Naive B cell (primary cell): ENCODE data around the gene SCGB1C1. TPM values are rescaled to one million over a fixed set of nuclear protein-coding genes. Genes with fewer than 3 reads are reported as not detected.
A peak's percentile ranks its signal among the peaks of the same experiment; 100 is the strongest.
"Not testable (repeated sequence)": the region's sequence is repeated elsewhere in the genome, so short reads cannot be mapped to it uniquely, and the experiment has no call there.

ENCODE experiments used
- ATAC-seq, 2 donors: fragments of 150-1000 bp; cut with Tn5 transposase; 2 replicates each; pipeline ENCODE4 v1.10.0; 2021; ENCODE audit warnings: low read depth in 2 of 2, mild to moderate bottlenecking in 2 of 2, moderate library complexity in 2 of 2
- DNase-seq: peaks from one replicate; pipeline ENCODE4 v3.0.0; 2022
- H3K27ac Mint-ChIP-seq, 6 donors: one replicate each; pipeline ENCODE4 v1.8.0; 2020 to 2022; ENCODE audit warnings: mild to moderate bottlenecking in 6 of 6, mixed read lengths in 6 of 6, moderate library complexity in 5 of 6, inconsistent platforms in 2 of 6
- H3K27me3 Mint-ChIP-seq, 3 donors: one replicate each; pipeline ENCODE4 v1.8.0; 2021 to 2022; ENCODE audit warnings: mixed read lengths in 3 of 3, mild to moderate bottlenecking in 1 of 3
- H3K36me3 Mint-ChIP-seq, 2 donors: one replicate each; pipeline ENCODE4 v1.8.0; 2020 to 2022; ENCODE audit warnings: mixed read lengths in 2 of 2, inconsistent platforms in 1 of 2, mild to moderate bottlenecking in 1 of 2
- H3K4me1 Mint-ChIP-seq, 3 donors: one replicate each; pipeline ENCODE4 v1.8.0; 2020 to 2022; ENCODE audit warnings: mixed read lengths in 3 of 3, inconsistent platforms in 1 of 3, mild to moderate bottlenecking in 1 of 3, moderate library complexity in 1 of 3
- H3K4me3 Mint-ChIP-seq, 8 donors: one replicate each; pipeline ENCODE4 v1.8.0; 2020 to 2022; ENCODE audit warnings: mild to moderate bottlenecking in 8 of 8, mixed read lengths in 8 of 8, moderate library complexity in 8 of 8, inconsistent platforms in 2 of 8
- H3K9me3 Mint-ChIP-seq, 7 donors: one replicate each; pipeline ENCODE4 v1.8.0; 2020 to 2022; ENCODE audit warnings: mixed read lengths in 7 of 7, mild to moderate bottlenecking in 5 of 7, inconsistent platforms in 2 of 7, moderate library complexity in 1 of 7
- polyA plus RNA-seq, 6 donors: library from polyadenylated mRNA; unstranded; fragments of 300-500 nt; fragmentation: Illumina TruSeq; gene quantifications; one replicate each; pipeline ENCODE4 v1.2.3, GENCODE V29; 2021; ENCODE audit warnings: low read depth in 6 of 6

SCGB1C1 gene
- 1 to 10 TPM in 2 of 6 donors, not detected in 4; 1.9 to 2.1 TPM for polyA plus RNA-seq

DNA sequence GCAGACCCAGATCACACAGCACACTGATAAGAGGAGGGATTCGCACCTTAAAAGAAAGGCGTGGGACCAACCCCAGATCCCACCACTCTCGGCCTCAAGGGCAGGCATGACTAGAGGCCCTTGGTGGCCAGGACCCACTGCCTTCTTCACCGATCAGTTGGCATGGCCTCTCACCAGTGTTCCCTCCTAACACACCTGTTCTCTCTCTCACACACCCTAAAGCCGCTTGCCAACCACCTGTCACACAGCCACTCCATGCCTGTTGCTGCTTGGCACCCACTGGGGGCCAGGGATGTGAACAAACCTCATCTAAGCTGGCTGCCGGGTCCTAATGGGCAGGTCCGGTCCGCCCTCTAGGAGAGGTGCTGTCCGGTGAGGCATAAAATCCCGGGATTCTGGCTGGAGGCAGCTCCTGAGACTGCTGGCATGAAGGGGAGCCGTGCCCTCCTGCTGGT lies at the start of gene SCGB1C1:
TSS of gene SCGB1C1 (plus strand) at position 405 of the 455 bp plus-strand sequence. CDS start at position 427, 22 bp downstream.
- not testable (repeated sequence) for ATAC-seq, DNase-seq, H3K27me3 Mint-ChIP-seq, H3K9me3 Mint-ChIP-seq, H3K36me3 Mint-ChIP-seq, H3K4me1 Mint-ChIP-seq, H3K4me3 Mint-ChIP-seq
- H3K27ac Mint-ChIP-seq = peak within 1 kb of the TSS in 1 of 6 donors; percentile 85

DNA sequence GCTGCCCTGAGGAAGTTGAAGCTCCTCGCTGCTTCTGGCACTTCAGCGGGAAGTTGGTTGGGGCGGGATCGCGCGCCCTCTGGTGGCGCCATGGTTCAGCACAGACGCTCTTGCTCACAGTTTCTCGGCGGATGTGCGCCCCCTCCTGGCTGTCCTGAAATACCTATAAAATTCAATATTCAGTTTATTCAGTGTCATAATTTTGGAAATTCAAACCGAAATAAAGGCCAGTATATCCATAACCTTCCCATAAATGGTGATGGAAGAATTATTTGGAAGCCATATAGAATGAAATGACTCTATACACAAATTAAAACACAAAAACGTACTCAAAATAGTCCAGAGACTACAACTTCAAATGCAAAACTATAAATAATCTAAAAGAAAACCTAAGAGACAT lies 12.6 kb upstream of the SCGB1C1 start:
- not testable (repeated sequence) for DNase-seq, H3K27me3 Mint-ChIP-seq, H3K4me3 Mint-ChIP-seq, H3K9me3 Mint-ChIP-seq, ATAC-seq, H3K4me1 Mint-ChIP-seq, H3K36me3 Mint-ChIP-seq, H3K27ac Mint-ChIP-seq

DNA sequence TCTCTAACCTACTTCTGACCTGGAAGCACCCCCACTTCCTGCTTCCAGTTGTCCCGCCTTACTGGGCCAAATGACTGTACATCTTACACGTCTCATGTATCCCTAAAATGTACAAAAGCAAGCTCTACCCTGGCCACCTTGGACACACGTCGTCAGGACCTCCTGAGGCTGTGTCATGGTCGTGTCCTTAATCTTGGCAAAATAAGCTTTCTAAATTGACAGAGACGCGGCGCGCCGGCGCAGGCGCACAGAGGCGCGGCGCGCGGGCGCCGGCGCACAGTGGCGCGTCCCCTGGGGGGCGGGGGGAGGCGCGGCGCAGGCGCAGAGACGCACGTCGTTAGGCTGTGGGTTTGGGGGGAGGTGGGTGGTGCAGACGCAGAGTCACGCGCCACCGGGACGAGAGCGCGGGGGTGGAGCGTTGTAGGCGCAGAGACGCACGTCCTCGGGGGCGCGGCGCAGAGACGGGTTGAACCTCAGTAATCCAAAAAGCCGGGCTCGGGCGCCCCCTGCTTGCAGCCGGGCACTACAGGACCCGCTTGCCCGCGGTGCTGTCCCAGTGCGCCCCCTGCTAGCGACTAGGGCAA lies 3.6 kb upstream of the SCGB1C1 start:
- not testable (repeated sequence) for H3K27me3 Mint-ChIP-seq, H3K4me1 Mint-ChIP-seq, H3K27ac Mint-ChIP-seq, H3K4me3 Mint-ChIP-seq, H3K9me3 Mint-ChIP-seq, DNase-seq, H3K36me3 Mint-ChIP-seq
- ATAC-seq = peak in 1 of 2 donors; percentile 7

DNA sequence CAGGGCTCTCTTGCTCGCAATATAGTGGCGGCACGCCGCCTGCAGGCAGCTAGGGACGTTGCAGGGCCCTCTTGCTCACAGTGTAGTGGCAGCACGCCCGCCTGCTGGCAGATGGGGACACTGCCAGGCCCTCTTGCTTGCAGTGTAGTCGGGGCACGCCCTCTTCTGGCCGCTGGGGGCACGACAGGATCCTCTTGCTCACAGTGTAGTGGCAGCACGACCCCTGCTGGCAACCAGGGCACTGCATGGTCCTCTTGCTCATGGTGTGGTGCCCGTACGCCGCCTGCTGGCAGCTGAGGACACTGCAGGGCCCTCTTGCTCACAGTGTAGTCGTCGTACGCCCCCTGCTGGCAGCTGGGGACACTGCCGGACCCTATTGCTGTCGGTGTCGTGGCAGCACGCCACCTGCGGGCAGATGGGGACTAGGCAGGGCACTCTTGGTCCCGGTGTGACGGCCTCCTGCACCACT lies 3.0 kb upstream of the SCGB1C1 start:
- not testable (repeated sequence) for H3K36me3 Mint-ChIP-seq, DNase-seq, H3K4me1 Mint-ChIP-seq, H3K27me3 Mint-ChIP-seq, H3K27ac Mint-ChIP-seq, H3K4me3 Mint-ChIP-seq, H3K9me3 Mint-ChIP-seq
- ATAC-seq = peak; percentile 56 to 60

DNA sequence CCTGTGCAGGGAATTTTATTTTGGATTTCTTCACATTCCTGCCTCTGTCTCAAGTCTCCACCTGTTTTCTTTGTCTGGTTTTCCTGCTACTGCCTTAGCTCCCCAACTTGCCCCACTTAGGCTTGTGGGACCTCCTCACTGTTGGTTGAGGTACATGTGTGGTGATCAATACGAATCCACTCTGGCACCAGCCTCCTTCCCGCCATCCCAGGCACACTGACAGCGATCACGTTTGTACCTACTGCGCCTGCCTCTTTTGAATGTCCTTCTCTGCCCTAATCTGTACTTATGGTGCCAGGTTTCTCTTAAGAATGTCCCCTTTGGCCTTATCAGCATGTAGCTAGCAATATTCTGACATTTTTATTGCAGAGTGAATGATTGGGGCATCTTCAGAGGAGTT lies 2.3 kb upstream of the SCGB1C1 start:
- H3K9me3 Mint-ChIP-seq, H3K4me3 Mint-ChIP-seq, H3K36me3 Mint-ChIP-seq, H3K4me1 Mint-ChIP-seq, H3K27me3 Mint-ChIP-seq, DNase-seq, ATAC-seq: not testable (repeated sequence)
- H3K27ac Mint-ChIP-seq = peak overlapping the region in 1 of 6 donors; percentile 69

DNA sequence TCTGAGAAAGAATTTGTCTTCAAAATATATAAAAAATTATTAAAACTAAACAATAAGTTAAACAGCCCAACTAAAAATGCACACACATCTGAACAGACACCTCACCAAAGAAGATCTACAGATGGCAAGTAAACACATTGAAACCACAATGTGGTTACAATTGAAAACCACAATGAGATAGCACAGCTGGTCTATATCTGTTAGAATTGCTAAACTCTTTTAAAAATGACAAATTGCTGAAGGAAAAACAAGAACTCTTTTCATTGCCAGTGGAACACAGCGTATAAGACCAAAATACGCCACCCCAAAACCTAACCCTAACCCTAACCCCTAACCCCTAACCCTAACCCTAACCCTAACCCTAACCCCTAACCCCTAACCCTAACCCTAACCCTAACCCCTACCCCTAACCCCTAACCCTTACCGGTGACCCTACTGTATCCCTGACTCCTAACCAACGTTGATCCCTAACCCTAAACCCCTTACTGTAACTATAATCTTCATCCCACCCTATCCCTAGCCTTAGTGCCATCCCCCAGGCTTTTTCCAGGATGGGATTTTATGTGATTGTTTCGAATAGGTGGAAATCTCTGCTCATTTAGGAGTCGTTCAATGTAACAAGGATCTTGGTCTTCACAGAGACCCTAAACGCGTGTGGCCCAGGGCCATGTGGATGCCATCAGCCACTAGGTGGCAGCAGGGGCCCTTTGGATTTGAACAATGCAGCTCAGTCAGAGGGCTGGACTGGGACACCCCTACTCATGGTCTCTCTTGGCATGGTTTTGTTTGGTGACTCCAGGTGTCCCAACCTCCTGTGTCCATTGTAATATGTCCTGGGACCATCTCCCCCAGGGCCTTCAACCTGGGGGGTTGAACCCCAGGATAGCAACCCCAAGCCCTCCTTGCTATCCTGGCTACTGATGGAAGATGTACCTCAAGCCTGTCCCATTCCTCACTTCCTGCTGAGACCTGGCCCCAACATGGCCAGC lies 1.1 kb upstream of the SCGB1C1 start:
- not testable (repeated sequence) for H3K4me1 Mint-ChIP-seq, H3K27me3 Mint-ChIP-seq, H3K9me3 Mint-ChIP-seq, H3K36me3 Mint-ChIP-seq, H3K4me3 Mint-ChIP-seq
- ATAC-seq (peak; percentile 78 to 86), DNase-seq (peak; percentile 32)
- H3K27ac Mint-ChIP-seq = peak overlapping the region in 1 of 6 donors; percentile 85

DNA sequence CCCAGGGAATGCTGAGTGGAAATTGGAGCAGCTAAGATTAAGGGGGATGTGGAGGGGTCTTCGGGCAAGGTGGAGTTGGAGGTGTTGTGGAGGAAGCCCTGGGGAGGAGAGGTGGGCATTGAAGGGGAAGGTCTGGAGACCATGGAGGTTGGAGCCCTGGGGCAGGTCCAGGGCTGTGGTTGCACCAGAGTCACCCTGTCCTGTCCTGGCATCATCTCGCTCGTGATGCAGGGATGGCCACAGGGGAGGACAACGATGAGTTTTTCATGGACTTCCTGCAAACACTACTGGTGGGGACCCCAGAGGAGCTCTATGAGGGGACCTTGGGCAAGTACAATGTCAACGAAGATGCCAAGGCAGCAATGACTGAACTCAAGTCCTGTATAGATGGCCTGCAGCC lies 603 bp downstream of the SCGB1C1 start:
- not testable (repeated sequence) for H3K27me3 Mint-ChIP-seq, H3K27ac Mint-ChIP-seq, H3K4me1 Mint-ChIP-seq, ATAC-seq, H3K9me3 Mint-ChIP-seq, H3K36me3 Mint-ChIP-seq, DNase-seq, H3K4me3 Mint-ChIP-seq

DNA sequence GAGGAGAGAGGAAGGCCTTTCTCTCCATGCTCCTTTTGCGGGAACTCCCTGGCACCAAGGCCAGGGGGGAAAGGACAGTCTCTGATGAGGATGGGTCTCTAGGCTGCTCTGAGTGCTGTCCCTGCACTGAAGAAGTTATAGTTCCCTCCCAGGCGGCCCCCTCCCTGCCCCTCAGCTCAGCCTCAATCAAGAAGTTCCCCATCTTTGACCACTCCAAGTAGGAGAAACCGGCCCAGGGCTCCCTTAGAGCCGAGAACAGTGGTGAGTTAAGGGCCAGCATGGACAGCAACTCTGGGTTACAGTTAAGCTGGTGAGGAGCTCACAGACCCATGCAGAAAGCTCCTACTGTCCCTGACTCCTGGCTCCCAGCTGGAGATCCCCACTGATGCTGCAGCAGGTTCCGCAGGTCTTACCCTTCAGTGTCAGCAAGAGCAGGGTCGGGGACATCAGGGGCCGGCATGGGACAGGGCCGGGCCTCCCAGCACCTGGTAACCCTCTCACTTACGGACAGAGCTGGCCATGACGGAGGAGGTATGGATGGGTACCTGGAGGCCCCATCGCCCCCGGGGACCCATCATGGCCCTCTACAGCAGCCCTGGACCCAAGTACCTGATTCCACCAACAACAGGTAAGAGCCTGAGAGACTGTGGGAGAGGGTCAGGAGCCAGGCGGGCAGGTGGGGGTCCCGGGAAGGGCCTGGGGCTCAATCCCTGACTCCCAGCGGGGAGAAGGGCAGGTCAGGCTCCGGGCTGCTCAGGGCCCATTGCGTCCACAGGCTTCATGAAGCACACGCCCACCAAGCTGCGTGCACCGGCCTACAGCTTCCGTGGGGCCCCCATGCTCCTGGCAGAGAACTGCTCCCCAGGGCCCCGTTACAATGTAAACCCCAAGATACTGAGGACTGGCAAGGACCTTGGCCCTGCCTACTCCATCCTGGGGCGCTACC lies 4.2 kb downstream of the SCGB1C1 start:
- H3K4me1 Mint-ChIP-seq = peaks cover 3 to 13% (median 8%) of the 10 kb centered on the region in 3 donors
- no peaks in the 10 kb centered on the region for H3K27me3 Mint-ChIP-seq
- H3K36me3 Mint-ChIP-seq = no peaks in the 10 kb centered on the region
- no peak for ATAC-seq
- DNase-seq = no peak
- no peak overlapping the region for H3K27ac Mint-ChIP-seq
- no peak overlapping the region for H3K4me3 Mint-ChIP-seq
- H3K9me3 Mint-ChIP-seq = no peaks in the 10 kb centered on the region

DNA sequence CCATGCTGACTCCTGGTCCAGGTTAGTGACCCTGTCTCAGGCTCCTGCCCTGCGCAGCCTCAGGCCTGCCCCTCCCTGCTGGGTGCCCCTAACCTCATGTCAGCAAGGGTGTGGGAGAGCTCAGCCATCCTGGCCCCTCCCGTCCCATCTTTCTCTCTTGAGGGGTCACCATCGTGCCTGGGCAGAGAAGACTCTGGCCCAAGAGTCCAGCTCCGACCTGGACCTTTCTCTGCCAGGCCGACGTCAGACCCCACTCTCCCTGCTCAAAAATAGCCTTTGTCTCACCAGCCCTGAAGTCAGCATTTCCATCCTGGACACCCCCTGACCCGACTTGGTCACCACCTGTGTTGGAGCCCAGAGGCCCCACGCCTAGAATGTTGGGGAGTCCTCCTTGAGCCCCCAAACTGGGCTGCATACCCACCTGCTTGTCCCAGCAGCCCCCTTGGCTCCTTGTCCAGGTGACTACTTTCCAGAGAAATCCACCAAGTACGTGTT lies 4.9 kb downstream of the SCGB1C1 start:
- no peaks in the 10 kb centered on the region for H3K9me3 Mint-ChIP-seq
- H3K4me1 Mint-ChIP-seq = peaks cover 8 to 20% (median 15%) of the 10 kb centered on the region in 3 donors
- no peaks in the 10 kb centered on the region for H3K36me3 Mint-ChIP-seq
- ATAC-seq = no peak
- H3K4me3 Mint-ChIP-seq = no peak overlapping the region
- no peak for DNase-seq
- H3K27me3 Mint-ChIP-seq = no peaks in the 10 kb centered on the region
- H3K27ac Mint-ChIP-seq = no peak overlapping the region

DNA sequence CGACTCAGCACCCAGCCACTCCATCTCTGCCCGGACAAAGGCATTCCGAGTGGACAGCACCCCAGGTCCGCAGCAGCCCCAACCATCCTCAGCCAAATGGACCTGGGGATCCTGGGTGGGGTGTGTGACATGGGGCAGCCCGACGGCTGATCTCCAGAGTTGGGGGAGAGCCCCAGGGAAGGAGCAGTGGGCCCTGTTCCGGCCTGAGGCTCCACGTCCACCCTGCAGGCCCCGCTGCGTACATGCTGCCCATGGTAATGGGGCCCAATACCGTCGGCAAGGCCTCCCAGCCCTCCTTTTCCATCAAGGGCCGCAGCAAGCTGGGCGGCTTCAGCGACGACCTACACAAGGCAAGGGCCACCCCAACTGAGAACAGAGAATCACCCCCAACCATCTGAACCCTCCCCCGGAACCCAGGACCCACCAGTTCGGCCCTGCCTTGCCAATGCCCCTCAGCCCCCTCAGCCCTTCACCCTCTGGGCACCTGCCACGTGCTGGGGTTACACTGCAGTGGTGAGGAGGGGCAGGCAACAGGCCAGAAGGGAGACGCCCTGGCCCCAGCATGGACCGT lies 5.4 kb downstream of the SCGB1C1 start:
- Mint-ChIP-seq H3K27ac (peak overlapping the region in 1 of 6 donors; percentile 86), H3K4me1 (peaks cover 13 to 25% (median 19%) of the 10 kb centered on the region in 3 donors), H3K9me3 (no peaks in the 10 kb centered on the region), H3K36me3 (peaks cover 0 to 2% of the 10 kb centered on the region in 2 donors), H3K27me3 (no peaks in the 10 kb centered on the region), H3K4me3 (no peak overlapping the region)
- no peak for DNase-seq
- no peak for ATAC-seq

DNA sequence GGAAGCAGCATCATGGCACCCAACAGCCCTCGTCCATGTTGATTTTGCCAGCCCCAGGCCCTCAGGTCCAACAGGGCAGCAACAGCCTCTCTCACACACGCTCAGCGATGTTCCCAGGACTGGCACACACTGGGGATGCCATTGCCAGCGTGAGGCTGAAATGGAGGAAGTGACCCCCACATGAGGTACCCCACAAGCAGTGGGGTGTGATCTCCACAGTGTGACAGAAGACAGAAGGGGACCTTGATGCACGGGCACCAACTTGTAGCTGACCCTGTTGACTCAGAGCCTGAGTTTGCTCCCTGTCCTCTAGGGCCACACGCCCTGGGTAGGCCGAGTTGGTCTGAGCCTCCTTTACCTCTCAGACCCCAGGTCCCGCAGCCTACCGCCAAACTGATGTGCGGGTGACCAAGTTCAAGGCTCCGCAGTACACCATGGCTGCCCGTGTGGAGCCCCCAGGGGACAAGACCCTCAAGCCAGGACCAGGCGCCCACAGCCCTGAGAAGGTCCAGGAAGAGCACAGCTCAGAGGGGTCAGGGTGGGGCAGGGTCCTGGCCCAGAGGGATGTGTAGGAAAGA lies 6.2 kb downstream of the SCGB1C1 start:
- no peak for ATAC-seq
- Mint-ChIP-seq H3K36me3 (peaks cover 0 to 9% of the 10 kb centered on the region in 2 donors), H3K27ac (no peak overlapping the region), H3K9me3 (no peaks in the 10 kb centered on the region), H3K27me3 (no peaks in the 10 kb centered on the region), H3K4me3 (no peak overlapping the region), H3K4me1 (peaks cover 21 to 33% (median 26%) of the 10 kb centered on the region in 3 donors)
- no peak for DNase-seq

DNA sequence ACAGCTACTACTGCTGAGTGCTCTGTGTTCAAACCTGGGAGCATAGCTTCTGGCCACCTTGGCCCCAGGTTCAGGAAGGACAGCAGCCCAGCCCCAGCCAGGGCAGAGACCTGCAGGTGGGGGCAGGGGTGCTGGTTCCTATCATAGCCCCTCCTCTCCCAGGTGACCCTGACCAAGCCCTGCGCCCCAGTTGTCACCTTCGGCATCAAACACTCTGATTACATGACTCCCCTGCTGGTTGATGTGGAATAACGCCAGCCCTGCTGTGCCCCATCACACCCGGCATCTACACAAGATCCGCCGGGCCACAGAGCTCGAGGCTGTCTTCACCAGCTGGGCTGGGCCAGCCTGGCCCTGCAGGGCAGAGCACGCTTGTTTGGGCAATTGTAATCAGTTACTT lies 6.9 kb downstream of the SCGB1C1 start:
- peaks cover 0 to 9% of the 10 kb centered on the region in 2 donors for H3K36me3 Mint-ChIP-seq
- ATAC-seq (no peak), DNase-seq (no peak)
- H3K4me3 Mint-ChIP-seq = no peak overlapping the region
- no peaks in the 10 kb centered on the region for H3K9me3 Mint-ChIP-seq
- H3K27ac Mint-ChIP-seq = peak overlapping the region in 1 of 6 donors; percentile 4
- H3K4me1 Mint-ChIP-seq = peaks cover 24 to 33% (median 31%) of the 10 kb centered on the region in 3 donors
- no peaks in the 10 kb centered on the region for H3K27me3 Mint-ChIP-seq
